IPS-NIHi11 (cell line): Measurements from ENCODE around the gene HOXD10.
A peak's percentile ranks its signal among the peaks of the same experiment; 100 is the strongest.

Experiments used
- DNase-seq: peaks from one replicate; pipeline ENCODE4 v3.0.0; 2012; ENCODE audit warnings: mixed read lengths, low spot score

The HOXD10 gene

GRCh38 chr2:176082824-176083751, 33.5 kb upstream of the HOXD10 start:
- no peak for DNase-seq

GRCh38 chr2:176083796-176084261, 32.7 kb upstream of the HOXD10 start, which contains the start of gene EVX2:
Gene EVX2 (minus strand): TSS chr2:176083962. CDS start chr2:176083776, 186 bp downstream.
- DNase-seq, result no peak

- DNase-seq, result no peak
These were observed 31.9 kb upstream of the HOXD10 start for GRCh38 chr2:176084611-176085119.

DNA sequence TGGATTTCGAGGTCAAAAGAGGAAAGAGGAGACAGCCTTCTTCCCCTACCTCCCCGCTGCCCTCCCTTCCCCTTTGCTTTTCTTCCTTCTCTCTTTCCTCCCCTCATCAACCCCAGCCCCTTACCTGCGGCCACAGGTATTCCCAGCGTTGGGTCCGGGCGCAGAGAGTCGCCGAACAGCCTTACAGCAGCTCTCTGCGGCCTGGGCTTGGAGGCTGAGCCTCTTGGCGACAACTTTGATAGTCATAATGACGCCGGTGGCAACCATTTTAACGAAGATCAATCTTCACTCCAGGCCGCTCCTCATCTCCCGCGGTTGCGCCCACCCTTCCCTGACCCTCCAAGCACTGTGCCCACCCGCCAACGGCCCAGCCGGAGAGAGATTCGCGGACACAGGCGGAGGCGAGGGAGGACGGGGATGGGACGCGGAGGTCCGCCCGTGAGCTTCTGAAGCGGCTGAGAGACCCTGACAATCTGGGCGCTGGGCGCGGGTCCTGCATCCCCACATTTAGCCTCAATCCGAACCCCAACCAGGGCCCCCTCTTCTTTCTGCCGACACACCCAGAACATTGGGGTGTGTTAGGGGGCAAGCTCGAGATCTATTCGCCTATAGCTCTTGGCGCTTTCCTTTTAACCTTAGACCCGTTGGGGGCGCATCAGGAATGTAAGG, 31.3 kb upstream of the HOXD10 start:
- DNase-seq, result no peak

DNA sequence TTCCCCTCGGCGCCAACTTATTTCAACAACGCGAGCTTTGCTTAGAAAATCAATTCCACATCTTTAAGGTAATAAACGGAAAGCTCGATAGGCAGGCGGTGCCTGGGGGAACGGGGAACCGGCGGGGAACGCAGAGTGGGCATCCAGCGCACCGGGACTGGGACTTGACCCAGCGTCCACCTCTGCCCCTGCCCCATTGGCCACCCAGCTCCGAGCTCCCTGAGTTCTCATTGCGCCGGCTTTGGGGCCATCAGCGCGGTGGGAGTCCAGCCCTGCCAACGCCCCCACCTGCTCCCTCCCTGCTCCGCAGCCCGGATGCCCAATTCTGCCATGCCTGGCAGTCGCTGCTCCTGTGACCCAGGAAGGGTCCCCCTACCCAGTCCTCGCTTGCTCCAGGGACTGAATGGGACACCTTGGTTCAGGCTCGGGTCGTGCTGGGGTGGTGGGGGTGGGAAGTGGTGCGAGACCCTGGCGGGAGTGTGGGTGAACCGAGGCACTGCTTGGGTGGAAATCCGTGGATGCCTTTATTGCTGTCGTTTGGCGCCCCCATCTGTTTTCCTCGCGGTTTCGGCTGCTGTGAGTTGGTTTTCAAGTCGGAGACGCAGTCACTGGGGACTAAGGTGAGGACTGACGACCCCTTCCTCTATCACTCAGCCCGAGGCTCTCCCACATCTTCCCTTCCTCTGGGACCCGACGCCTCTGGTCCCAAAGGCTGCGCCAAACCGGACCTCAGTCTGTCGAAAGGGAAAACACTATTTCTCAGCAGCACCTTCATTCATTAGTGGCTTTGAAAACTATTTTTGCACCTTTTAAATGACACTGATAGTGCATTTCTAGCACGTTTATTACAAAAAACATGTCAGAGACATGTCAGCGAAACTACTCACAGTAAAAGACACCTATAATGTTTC, 30.5 kb upstream of the HOXD10 start:
- no peak for DNase-seq

DNA sequence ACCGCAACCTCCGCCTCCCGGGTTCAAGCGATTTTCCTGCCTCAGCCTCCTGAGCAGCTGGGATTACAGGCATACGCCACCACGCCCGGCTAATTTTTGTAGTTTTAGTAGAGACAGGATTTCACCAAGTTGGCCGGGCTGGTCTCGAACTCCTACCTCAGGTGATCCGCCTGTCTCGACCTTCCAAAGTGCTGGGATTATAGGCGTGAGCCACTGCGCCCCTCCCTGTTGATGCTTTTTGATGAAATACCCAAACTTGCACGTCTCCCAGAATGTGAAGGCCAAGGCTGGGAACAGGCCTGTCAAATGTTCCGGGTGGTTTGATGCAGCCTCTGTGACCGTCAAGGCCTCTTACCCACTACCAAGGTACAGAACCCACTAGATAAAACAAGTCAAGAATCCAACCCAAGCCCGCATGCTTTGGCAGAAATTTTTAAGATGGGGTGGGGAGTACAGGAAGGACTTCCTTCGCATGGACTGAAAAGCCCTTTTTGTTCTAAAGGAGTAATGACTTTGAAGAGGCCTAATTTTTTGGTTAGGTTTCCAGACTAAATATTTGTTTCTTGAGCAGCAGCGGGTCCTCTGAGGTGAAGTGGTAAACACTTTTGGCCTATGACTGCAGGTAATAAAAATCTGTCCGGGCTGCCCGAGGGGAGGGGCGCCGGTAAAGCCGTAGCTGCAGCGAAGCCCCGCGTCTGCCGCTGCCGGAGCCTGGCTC, 29.1 kb upstream of the HOXD10 start:
- DNase-seq, result no peak

GRCh38 chr2:176088048-176088936, 28.3 kb upstream of the HOXD10 start:
- peak; percentile 64 for DNase-seq

GRCh38 chr2:176088937-176089842, 27.4 kb upstream of the HOXD10 start:
- no peak for DNase-seq

- no peak for DNase-seq
These were observed 26.7 kb upstream of the HOXD10 start for GRCh38 chr2:176089843-176090395.

DNA sequence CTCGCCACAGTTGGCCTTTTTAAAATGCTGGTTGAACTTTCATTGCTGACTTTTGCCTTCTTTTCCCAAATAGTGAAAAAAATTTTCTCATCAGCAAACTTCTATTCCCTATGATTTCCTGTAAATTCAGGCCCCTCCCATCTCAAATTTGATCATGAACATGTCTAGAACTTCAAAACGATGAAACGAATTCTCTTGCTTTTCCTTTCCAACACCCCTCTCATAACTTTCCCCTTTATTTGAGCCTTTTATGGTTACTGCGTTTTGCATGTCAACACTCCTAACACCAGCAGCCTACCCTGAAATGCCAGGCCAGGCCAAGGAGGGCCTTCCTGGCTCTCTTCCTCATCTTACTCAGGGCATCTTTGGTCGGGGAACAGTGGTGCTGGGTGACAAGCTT, 25.7 kb upstream of the HOXD10 start:
- DNase-seq, result no peak

GRCh38 chr2:176091329-176092258, 25.0 kb upstream of the HOXD10 start:
- DNase-seq, result no peak

GRCh38 chr2:176092270-176093144, 24.1 kb upstream of the HOXD10 start, which contains the start of gene HOXD13:
Gene HOXD13 (plus strand): TSS chr2:176092721. CDS start chr2:176092891, 170 bp downstream.
- peak; percentile 67 for DNase-seq

- DNase-seq, result no peak
These were observed 23.3 kb upstream of the HOXD10 start for GRCh38 chr2:176093145-176093897.

GRCh38 chr2:176093898-176094249, 22.7 kb upstream of the HOXD10 start:
- DNase-seq, result no peak

DNA sequence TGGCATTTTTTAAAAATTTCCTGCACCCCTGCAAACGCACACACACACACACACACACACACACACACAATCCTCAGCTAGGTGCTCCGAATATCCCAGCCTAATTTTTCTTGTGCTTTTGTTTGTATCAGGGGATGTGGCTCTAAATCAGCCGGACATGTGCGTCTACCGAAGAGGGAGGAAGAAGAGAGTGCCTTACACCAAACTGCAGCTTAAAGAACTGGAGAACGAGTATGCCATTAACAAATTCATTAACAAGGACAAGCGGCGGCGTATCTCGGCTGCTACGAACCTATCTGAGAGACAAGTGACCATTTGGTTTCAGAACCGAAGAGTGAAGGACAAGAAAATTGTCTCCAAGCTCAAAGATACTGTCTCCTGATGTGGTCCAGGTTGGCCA, 22.2 kb upstream of the HOXD10 start:
- no peak for DNase-seq

DNA sequence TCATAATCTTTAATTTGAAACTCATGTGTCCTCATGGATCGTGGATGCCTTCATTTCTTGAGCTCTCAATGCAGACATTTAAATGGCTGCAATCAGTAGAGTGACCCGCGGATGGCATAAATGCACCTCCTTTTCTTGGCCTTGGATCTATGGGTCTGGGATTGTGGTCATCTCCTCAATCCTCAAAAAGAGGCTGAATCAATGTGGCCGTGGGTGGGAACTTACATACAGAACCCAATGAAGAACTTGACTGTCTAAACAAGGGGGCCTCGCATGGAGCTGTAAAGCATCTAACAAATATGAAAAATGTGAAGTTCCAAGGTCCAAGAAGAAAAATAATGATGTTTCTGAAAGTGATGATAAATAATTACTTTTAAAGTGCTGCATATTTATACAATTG, 21.2 kb upstream of the HOXD10 start:
- no peak for DNase-seq
